GM20000 (cell line): ENCODE data around the gene LMX1B.
A peak's percentile ranks its signal among the peaks of the same experiment; 100 is the strongest.
"Not testable (repeated sequence)": the region's sequence is repeated elsewhere in the genome, so short reads cannot be mapped to it uniquely, and the experiment has no call there.

Experiments
- DNase-seq: peaks from one replicate; pipeline ENCODE4 v3.0.0; 2012; ENCODE audit warnings: low spot score
- CTCF ChIP-seq: IDR thresholded peaks from 2 replicates; pipeline ENCODE4 v1.5.1; 2012; ENCODE audit warnings: mild to moderate bottlenecking, control low read depth; ENCODE audit errors: extremely low read depth, missing control alignments

Gene LMX1B

DNA sequence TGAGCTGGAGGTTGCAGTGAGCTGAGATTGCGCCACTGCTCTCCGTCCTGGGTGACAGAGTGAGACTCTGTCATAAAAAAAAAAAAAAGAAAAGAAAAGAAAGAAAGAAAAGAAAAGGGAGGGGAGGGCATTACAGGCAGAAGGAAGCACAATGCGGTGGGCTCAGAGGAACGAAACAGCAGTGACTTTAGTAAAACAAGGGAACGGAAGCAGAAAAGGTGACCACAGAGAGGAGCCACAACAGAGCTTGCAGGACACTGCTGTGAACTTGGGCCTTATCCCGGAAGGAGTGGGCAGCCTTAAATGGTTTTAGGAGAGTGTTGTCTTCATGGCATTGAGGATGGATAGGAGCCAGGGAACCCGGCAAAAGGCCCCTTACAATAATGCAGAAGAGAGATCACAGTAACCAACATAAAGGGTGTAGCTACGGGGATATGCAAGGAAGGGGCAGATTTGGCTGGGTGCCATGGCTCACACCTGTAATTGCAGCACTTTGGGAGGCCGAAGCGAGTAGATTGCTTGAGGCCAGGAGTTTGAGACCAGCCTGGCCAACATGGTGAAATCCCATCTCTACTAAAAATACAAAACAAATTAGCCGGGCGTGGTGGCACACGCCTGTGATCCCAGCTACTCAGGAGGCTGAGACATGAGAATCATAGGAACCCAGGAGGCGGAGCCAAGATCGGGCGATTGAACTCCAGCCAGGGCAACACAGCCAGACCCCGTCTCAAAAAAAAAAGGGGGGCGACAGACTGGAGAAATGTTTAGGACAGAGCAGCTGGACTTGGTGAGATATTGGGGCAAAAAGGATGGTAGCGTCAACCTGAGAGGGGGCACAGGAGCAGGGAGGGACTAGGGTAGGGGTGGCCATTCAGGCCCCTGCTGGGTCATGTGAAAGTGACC lies 107.2 kb downstream of the LMX1B start:
- no peak for TF ChIP-seq CTCF
- no peak for DNase-seq

- TF ChIP-seq CTCF, result no peak
- no peak for DNase-seq
These were observed 107.8 kb downstream of the LMX1B start for GRCh38 chr9:126721564-126721981.

DNA sequence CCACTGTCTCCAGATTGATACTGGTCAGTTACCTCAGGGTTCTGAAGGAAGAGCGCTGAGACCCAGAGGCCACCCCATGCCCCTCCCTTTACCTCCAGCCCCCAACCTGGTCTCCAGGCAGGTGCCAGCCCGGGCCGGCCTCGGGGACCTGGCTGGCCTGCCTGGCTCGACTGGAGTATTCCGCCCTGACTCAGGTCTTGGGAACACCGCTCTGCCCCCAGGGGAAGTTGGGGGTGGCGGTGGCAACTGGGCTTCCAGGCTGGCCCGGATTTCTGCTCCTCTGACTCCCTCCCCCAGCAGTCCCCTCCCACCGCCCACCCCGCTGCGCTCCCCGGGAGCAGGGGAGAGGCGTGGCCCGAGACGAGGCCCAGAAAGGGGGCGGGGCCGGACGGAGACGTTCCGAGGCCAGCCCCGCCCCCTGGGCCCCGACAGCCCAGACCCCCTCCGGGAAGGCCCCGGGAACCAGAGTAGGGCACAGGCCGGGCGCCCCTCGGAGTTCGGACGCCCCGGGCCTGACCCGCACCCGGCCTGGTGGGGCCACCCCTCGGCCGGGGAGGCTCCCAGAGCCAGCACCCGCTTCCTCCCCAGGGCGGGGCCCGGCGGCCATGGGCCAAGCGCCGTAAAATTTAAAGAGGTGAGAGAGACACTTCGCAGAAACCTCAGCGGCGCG lies 108.7 kb downstream of the LMX1B start:
- DNase-seq, result peak; percentile 93
- TF ChIP-seq CTCF, result no peak

DNA sequence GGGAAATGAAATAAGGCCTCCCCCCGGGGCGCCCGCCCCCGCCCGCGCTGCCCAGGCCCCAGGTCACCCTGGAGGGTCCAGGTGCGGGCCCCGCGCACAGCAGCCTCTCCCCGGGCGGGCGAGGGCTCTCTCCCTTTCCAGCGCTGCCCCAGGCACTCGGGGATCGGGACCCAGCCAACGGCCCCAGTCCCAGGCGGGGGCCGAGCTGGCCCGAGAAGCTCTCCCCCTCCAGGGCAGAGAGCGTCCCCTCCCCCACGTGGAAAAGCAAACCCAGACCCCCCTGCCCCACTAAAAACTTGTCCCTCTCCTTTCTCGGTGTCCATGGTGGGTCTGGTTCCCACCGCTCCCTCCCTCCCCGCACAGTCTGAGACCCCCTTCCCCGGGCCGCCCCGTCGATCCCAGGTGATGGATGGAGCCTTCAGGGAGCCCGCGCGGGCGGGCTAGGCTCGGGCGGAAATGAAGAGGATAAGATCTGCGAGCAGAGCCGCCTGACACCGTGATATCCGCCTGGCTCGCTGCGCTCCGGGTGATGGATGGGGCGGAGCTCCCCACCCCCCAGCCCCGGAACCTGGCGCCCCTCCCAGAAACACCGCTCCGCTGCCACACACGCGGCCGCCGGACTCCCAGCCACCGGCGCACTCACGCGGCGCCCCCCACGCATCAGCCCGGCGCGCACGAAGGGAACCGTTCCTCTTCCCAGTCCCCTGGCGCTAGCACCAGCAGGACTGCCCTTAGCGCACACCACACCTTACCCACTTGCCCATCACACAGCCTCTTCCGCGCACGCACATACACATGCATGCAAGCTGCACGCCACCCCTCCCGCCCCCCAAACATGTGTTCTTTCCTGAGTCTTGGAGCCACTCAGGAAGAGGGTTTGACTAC lies 109.4 kb downstream of the LMX1B start:
- TF ChIP-seq CTCF, result no peak
- DNase-seq, result peak; percentile 85

DNA sequence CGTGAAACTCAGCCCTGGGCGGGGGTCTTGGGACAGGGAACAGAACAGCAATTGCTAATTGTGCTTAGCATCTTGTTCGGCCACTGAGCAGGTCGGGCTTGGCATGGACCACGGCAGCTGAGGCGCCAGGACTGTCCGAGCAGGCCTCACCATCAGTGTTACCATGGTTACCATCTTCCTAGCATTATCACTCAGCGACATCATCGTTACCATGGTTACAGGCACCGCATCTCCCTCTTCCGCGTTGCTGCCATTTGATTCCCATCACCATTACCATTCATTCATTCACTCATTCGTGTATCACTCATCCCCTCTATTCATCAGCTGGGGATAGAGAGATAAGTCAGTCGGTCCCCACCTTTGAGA lies 110.1 kb downstream of the LMX1B start:
- no peak for TF ChIP-seq CTCF
- DNase-seq, result no peak

DNA sequence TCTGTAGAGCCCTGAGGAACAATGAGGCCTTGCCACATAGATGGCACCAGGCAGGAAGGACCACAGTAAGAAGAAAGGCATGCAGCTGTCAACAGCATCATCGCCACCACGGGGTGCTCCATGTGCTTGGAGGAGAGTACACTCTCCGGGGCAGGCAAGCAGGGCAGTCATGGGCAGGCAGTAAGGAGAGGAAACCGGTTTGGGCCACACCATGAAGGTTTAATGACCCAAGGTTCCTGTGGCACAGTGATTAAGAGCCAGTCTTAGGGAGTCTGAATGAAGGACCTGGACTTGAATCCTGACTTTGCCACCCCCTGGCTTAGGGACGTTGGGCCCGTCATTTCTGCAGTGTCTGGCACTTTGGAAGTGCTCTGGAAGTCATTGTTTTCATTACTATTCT lies 110.5 kb downstream of the LMX1B start:
- TF ChIP-seq CTCF, result no peak
- no peak for DNase-seq

DNA sequence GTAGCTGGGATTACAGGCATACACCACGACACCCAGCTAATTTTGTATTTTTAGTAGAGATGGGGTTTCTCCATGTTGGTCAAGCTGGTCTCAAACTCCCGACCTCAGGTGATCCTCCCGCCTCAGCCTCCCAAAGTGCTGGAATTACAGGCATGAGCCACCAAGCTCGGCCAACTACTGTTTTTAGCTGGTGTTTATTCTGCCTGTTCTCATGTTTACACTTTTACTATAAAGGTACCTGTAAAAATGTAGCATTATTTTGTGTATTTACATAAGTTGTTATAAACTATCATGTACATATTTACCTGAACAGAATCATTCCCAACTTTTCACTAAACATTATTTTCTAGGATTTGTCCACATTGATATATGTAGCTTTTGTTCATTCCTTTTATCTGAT lies 111.8 kb downstream of the LMX1B start:
- DNase-seq, result not testable (repeated sequence)

- DNase-seq, result not testable (repeated sequence)
These were observed 114.5 kb downstream of the LMX1B start for GRCh38 chr9:126728210-126728609.

DNA sequence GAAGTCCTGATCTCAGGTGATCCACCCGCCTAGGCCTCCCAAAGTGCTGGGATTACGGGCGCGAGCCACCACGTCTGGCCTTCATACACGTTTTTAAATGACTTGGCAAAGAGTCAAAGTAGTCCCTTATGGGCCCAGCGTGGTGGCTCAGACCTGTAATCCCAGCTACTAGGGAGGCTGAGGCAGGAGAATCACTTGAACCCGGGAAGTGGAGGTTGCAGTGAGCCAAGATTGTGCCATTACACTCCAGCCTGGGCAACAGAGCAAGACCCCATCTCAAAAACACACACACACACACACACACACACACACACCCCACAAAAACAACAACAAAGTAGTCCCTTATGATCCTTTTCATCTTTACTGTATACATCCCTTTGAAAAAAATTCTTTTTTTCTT lies 116.9 kb downstream of the LMX1B start:
- DNase-seq, result not testable (repeated sequence)
